Occipital lobe (tissue), 2 donors: ENCODE measurements around the gene PTPRF. TPM values are rescaled to one million over a fixed set of nuclear protein-coding genes. Genes with fewer than 3 reads are reported as not detected.
"Not testable (repeated sequence)": the region's sequence is repeated elsewhere in the genome, so short reads cannot be mapped to it uniquely, and the experiment has no call there.

Experiments
- DNase-seq: peaks from one replicate; lab custom pipeline; 2025; lab: John Stamatoyannopoulos, UW
- total RNA-seq: library from RNA; depleted of rRNA; stranded (reverse); fragments of >200 nt; gene quantifications from one replicate; pipeline ENCODE4 v1.2.3, GENCODE V29; 2014

PTPRF gene
- total RNA-seq, 1 donor from 2014 or later = 37.6 TPM

DNA sequence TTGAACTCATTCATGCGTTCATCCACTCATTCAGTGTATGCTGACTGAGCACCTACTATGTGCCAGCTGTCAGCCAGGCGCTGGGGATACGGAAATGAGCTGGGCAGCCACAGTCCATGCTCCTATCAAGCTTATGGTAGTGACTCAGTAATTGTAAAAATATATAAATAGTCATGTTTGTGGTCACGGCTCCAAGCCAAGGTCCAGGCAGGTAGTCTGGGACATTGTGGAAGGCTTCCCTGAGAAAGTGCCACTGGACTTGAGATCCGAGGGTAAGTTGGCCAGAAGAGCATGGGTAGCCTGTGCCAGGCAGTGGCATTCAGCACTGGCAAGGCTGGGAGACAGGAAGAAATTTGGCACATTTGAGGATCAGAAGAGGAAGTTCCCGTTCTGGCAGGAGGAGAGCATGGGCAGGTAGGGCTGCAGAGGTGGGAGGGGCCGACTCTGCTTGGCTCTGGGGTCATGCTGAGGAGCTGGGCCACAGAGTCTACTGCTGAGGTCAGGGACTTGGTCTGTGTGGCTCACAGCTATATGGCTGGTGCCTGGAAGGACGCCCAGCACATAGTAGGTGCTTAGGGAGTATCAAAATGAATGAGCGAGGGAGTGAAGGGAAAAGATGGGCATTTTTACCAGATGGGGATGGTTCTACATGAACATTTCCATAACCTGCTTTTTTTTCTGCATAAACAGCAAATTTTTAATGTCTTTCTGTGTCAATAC lies 6.9 kb downstream of the PTPRF start:
- DNase-seq = no peak

DNA sequence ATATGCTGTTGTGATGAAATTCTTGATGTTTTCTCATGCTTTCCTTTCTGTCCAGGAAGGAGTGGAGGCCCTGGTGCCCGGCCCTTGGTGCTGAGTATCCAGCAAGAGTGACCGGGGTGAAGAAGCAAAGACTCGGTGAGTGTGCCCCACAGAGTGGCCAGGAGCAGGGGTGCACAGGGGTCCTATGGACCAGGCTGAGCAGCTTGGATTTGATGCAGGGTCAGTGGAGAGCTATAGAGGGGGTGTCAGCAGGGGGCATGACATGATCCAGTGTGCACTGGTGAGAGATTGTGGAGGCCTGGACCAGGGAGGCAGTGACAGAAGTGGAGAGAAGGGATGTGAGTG lies 7.4 kb downstream of the PTPRF start:
- no peak for DNase-seq

DNA sequence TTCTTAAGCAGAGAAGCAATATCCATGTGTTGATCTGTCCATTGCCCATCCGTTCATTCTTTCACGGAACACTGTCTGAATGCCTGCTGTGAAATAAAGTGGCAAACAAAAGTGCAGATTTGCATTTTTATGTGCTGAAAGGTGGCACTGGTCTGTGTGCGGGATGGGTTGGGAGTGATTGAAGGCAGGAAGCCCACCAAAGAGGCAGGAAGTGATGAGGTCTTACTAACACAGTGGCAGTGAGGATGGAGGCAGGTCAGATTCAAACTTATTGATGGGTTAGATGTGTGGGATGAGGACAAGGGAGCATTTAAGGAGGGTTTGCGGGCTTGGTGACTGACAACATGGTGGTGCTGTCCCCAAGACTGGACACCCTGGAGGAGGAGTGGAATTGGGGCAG lies 8.3 kb downstream of the PTPRF start:
- DNase-seq = no peak

DNA sequence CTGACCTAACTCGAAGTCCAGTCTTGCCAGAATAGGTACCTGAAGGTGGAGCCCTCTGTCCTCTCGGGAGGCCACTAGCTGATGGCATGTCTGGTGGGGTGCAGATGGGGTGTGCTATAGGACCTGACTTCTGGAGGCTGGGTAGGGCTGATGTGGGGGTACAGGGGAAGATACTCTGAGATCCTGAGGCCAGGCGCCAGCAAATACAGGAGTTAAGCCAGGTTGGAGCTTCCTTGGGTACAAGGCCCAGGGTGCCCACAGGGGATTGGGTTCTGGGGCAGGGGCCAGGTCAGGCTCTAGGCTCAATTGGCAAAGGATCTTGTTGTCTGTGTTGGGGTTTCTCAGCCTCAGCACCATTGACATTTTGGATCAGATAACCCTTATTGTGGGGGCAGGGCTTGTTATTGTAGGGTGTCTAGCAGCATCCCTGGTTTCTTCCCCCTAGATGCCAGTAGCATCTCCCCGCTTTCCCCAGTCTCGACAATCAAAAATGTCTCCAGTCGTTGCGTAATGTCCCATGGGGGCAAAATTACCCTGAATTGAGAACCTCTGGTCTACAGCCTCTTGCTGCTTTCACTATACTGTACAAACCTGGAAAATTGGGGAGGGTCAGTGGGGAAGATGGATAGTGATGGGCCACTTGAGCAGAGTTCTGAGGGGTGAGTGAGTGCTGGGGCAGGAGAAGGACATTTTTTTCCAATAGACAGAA lies 9.2 kb downstream of the PTPRF start:
- DNase-seq = no peak

DNA sequence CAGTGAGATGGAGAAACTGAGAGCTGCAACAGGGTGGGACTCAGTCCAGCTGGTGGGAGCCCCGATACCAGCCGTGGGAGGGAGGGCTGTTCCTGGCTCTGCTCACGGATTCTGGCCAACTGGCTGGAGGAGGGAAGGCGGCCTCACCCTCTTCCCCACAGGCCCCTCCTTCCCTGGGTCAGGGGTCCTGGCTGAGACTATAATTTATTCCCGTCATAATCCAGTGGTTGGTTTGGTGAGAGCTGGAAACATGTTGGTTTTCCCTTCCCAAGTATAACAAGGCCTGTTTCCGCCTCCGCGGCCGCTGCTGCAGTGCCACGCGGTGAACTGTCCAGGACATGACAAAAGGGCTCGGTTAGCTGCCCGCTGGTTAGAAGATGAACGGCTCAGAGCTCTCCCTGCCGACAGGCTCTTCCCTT lies 10.0 kb downstream of the PTPRF start:
- DNase-seq = no peak

DNA sequence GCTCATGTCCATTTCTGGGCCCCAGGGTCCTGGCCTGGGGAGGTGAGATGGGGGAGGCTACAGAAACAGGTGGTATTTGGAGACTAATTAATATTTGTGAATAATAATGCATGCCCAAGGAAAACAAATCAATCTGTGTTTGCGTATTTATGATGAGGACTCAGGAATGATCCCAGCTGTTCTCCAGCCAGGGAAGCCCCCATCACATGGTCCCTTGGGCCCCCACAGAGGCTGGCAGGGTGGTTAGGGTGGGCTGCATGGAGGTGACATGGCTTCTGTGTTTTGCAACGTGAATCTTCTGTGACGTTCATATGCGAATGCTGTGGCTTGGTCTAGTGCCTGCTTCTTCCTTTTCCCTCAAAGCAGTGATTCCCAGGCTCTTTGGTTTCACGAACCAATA lies 10.5 kb downstream of the PTPRF start:
- no peak for DNase-seq

DNA sequence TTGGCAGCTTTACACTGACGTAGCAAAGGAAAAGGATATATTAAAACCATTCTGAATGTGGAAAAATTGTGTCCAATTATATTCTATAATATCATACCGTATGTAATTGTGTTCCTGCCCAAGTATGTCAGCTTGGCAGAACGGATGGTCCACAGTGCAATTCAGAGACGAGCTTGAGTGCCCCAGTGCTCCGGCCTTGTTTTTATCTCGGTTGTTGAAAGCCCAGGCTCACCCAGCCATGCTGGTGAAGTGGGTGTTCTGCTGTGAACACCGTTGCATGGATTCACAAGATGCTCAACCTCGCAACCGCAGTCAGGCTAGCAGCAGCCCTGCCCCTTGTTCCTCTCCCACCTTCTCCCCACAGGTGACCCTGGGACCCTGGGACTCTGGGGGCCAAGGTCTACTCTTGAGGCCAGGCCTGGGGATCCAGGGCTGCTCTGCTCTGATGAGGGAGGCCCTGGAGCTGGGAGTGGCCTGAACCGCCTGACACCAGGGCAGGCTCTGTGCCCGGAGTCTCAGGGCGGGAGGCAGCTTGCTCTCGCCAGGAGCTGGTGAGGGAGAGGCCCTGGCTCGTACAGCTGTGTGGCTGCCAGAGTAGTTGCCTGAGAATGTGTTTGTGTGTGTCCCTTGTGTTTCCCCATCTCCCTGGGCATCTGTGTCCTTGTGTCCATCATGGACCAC lies 11.2 kb downstream of the PTPRF start:
- peak; percentile 85 for DNase-seq

DNA sequence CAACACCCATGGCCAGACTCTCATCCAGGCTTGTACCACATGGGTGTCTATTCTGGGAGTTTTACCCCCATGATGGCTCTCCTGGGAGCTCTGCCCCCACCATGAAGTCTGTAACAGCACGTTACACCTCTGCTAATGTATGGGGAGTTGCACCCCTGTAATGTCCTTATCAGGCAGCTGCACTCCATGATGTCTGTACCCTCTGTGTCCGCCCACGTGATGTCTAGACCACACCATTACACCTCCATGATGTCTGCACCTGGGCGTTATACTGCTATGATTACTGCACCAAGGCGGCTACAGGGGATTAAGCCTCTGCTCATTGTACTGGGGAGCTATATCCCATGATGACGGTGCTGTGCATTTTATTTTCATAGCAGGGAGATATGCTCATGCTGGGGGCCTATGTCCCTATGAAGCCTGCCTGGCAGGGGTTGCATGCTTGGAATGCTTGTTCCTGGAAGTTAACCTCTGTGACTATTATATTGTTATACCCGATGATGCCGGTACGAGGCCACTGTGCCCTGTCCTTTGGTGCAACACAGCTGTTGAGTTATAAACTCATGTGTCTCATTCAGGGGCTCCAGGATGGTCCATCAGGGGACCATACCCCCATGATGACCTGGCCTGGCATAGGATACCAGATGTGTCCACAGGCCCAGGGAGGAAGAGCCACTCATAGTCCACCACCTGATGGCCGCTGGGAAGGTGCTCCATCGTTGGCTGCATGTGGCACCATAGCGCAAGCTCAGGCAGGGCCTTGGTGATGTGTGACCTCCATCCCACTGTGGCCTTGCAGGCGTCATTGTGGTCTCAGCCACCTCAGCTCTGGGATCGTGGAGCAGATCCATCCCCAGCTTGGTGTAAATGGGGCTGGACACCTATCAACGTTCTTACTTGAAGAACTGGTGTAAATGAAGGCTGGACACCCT lies 12.1 kb downstream of the PTPRF start:
- DNase-seq = no peak

DNA sequence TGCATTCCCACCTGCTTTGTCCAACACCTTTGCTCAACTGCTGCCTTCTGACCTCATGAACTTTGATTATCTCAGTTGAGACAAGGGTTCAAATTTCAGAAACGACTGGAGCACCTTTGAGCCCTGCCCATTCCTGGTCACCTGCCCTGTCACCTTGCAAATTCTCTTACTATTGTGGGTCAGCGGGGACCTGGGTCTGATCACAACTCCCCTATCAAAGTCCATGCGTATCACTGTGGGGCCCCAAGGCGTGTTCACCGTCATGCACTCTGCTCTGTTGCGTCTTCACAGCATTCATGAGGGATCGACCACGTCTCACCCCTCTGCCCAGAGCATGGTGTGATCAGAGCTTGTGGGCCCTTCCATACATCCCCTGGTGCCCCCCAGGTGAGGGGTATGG lies 12.9 kb downstream of the PTPRF start:
- no peak for DNase-seq

DNA sequence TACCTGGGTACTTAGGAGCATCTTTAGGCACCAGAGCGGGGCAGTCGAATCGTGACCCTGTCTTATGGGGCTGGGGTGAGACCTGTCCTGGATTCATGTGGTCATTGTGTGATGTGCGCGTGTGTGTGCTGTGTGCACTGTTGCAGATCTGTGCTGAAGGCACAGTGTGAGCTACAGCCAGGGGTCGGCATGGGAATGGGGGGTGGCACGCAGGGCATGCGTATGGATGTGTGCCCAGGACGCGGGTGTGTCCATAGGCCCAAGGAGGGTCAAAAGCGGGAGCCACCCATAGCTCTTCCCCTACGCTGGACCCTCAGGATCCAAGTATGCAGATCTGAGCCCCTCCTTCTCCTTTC lies 14.6 kb downstream of the PTPRF start:
- DNase-seq = no peak

DNA sequence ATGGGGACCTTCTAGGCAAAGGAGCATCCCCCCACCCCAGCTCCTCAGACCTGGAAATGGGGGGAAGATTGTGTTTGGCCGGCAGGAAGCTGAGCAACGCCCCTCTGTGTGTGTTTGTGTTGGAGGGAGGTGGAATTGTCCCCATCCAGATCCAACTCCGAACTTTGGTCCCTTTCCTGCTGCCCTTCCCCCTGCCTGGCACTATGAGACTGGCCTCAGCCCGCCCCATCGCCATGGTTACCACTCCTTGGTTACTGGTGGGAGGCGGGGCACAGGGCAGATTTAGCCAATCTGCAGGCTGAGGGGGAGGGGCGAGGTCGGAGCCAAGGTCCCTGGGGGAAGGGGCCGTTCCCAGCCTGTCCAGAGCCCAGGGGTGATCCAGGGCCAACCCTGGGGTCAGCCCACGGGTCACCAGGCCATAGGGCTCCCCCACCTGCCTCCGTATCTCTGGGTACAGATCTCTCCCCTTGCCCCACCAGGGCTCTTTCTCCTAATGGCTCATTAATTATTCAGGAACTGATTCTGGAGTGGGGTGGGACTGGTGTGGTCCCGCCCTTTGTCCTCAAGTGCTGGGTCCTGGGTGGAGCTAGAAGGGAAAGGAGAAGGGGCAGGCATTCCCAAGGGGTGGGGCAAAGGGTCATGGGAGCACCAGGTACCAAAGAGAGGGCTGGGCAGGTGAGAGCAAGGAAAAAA lies 15.2 kb downstream of the PTPRF start:
- peak; percentile 70 for DNase-seq

DNA sequence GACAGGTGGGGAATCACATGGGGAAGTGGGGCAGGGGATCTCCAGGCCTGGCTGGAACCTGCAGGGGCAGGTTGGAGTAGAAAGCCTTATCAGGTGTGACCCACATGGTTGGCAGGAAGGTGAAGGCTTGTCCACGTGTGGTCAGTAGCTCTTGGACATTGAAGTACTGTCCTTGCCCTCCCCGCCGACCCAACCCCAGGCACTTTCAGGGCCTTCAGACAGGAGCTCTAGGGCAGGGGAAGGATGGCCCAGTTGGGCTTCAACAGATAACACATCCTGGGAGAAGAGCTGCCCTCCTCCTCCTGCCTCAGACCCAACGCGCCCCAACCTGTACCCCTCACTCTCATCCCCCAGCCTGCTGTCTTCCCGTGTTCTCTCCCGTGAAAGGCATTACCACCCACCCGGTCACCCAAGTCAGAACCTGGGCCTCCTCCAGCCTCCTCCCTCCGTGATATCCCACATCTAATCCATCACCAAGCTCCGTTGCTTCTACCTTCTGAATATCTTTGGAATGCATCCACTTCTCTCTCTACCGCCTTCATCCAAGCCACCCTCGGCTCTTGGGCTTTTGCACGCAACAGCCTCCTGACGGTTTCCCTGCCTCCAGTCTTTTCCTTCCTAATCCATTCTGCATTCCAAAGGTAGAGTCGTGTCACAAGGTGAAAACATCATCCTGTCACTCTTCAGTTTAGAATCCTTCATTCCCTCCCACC lies 15.9 kb downstream of the PTPRF start:
- DNase-seq = no peak

DNA sequence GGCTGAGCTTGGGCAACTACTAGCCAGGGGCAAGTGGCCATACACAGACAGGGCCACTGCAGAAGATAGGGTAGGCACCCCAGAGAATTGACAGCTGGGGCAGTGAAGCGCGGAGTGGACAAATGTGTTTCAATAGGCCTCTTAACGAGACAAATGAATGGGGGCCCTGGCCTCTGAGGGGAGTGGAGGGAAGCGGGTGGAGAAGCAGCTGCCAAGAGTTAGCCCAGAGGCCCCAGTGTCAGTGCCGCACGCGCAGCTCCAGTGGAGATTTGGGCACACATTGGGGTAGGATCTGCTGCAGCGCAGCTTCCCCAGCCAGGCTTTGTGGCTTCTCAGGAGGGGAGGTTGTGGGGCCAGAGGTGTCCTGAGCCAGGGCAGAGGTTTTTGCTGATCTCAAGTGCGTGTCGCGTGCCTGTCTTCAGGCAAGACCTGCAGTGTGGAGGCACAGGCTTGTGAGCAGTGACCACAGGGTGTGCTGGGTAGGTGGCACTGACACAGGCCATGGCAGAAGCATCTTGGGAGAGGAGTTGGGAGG lies 16.9 kb downstream of the PTPRF start:
- peak; percentile 31 for DNase-seq

DNA sequence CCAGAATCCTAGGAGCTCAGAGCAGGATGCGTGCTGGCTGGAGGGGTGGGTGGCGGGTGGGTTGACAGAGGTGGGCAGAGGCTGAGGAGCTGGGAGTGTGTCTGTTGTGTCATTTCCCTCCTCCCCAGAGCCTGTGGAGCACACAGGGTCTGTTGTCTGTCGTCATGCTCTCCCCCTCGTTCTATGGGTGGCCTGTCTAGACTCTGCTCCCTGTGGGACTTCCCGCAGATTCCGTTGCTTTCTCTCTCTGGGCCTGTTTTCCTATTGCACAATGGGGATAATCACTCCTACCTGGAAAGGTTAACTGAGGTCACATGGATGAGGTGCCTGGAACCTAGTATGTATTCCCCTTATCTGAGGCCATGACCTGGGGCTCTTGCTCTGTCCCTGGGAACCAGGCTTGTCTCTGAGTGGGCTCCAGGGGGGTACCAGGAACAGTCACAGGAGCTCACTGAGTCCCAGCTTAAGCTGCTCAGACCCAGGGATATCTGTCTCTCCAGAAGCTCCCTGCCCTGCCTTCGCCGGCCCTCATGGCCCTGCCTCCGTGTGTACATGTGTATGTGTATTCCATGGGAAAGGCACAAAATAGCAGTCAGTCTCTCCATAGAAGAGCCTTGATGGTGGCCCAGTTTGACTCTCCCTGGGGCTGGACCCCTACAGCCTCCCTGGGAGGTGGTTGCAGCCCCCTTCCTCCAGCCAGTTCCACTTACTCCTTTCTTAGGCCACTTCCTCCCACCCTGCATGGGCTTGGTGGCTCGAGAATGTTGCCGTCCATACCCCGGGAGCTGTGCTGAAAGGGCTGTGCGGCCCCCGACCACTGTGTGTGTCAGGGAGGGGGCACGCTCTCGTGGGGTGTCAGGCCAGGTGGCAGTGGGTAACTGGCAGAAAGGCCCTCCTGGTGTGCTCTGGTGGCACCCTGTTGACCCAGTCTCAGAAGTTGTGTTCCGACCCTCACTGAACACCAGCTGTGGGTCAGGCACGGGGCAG lies 17.9 kb downstream of the PTPRF start:
- DNase-seq = no peak

DNA sequence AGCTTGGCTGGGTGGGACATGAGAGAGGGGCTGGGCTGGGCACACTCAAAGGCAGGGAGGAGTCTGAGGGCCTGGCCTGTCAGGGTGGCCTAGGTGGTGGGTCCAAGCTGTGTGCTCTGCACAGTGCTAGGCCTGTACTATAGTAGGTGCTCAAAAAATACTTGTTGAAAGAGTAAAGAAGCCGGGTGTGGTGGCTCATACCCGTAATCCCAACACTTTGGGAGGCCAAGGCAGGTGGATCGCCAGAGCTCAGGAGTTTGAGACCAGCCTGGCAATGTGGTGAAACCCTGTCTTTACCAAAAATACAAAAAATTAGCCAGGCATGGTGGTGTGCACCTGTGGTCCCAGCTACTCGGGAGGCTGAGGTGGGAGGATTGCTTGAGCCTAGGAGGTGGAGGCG lies 18.7 kb downstream of the PTPRF start:
- DNase-seq = not testable (repeated sequence)

DNA sequence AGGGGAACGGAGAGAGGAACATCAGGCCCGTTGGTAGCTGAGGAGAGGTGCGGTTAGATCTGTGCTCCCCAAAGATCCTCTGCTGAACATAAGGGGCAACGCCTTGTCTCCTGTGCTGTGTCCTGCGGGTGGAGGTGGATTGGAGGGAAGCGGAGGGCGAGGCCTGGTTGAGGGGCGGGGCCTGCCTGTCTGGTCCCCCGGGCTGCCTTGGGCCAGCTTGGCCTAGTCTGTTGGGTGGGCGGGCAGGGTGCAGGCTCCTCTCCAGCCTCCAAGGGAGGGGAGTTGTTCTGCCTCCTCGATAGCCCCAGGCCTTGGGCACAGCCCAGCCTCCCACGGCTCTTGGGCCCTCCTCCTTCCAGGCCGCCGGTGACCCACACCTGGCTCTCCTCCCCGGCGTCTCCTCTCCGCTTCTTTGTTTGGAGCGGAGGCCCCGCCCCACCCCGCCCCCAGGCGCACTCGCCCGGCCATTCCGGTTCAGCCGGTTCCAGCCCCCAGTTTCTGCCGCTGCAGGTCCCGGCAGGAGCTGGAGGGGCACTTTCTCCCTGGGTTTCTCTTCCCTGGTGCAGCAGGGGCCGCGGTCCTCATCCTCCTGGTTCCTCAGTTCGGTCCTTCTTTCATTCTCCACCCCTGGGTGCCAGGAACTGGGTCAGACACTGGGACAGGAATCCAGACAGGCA lies 19.4 kb downstream of the PTPRF start:
- no peak for DNase-seq

DNA sequence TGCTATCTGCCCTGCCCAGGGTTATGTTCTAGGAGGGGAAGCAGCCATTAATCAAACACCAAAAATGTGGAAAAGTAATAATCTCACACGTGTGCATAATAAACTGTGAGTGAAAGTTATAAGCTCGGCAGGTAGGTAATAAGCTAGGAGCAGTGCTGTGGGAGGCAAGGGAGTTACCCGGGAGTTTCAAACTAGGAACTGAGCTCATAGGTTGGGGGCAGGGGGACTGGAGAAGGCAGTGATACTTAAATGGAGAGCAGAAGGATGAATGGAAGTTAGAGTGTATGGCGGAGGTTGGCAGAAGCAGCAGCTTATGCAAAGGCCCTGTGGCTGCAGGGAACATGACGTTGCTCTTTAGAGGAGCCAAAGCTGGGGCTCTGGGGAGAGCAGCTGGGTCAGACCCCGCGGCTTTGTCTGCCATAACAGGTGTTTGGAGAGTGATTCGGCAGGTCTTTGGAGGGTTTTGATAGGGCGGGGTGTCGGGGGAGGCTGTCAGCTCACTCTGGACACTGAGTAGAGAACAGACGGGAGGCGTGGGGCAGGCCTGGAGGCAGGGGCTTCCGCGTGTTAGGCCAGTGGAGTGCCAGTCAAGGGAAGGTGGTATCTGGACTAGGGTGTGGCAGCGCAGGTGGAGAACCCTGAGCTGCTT lies 20.0 kb downstream of the PTPRF start:
- DNase-seq = no peak

DNA sequence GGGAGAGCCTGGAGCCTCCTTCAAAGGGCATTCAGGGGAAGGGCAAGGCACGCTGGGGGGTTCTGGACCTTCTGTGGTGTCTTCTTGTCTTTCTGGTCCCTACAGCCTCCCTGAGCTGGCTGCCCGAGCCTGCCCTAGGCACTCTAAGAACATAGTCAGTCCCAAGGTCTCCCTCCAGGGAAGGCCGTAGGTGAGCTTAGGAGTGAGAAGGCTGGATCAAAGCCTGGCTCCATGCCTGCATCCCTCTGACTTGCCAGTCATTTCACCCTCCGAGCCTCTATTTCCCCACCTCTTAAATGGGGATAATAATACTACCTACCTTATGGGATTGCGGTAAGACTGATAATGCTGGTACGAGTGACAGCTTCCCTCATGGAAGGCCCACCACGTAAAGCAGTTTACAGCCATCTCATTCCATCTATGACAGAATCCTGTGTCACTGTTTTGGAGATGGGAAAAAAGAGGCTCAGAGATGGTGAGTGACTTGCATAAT lies 20.8 kb downstream of the PTPRF start:
- DNase-seq = no peak
